Stimulated activated CD8-positive, alpha-beta memory T cell treated with anti-CD3 and anti-CD28 coated beads, Interleukin-12 subunit alpha, Interleukin-12 subunit beta, amount 100 ng/mL, for 1 hour (primary cell): ENCODE measurements around the gene MAPK12.
"Not testable (repeated sequence)": the region's sequence is repeated elsewhere in the genome, so short reads cannot be mapped to it uniquely, and the experiment has no call there.

ENCODE experiments used
- DNase-seq: peaks from one replicate; pipeline ENCODE4 v3.0.0-alpha.2; 2020; ENCODE audit warnings: low read depth

The MAPK12 gene

GRCh38 chr22:50215297-50216054, 46.0 kb downstream of the MAPK12 start:
- DNase-seq, result no peak

- DNase-seq, result no peak
These were observed 48.2 kb downstream of the MAPK12 start for GRCh38 chr22:50213263-50213662.

- DNase-seq, result no peak
These were observed 50.3 kb downstream of the MAPK12 start for GRCh38 chr22:50211147-50211546.

GRCh38 chr22:50210378-50211139, 50.9 kb downstream of the MAPK12 start:
- no peak for DNase-seq

- peak; percentile 55 for DNase-seq
These were observed 51.6 kb downstream of the MAPK12 start for GRCh38 chr22:50209893-50210292.

GRCh38 chr22:50208939-50209892, 52.3 kb downstream of the MAPK12 start:
- DNase-seq, result no peak

- no peak for DNase-seq
These were observed 53.0 kb downstream of the MAPK12 start for GRCh38 chr22:50208430-50208938.

- DNase-seq, result no peak
These were observed 53.9 kb downstream of the MAPK12 start for GRCh38 chr22:50207383-50208140.

GRCh38 chr22:50206599-50206998, 54.9 kb downstream of the MAPK12 start:
- DNase-seq, result no peak

GRCh38 chr22:50205781-50206569, 55.5 kb downstream of the MAPK12 start:
- DNase-seq, result no peak

- DNase-seq, result not testable (repeated sequence)
These were observed 56.5 kb downstream of the MAPK12 start for GRCh38 chr22:50204998-50205397.

- no peak for DNase-seq
These were observed 56.9 kb downstream of the MAPK12 start for GRCh38 chr22:50204571-50204970.

GRCh38 chr22:50203288-50203687, 58.2 kb downstream of the MAPK12 start:
- no peak for DNase-seq
